ENCODE results near the gene ATP5IF1. TPM values are rescaled to one million over a fixed set of nuclear protein-coding genes. Genes with fewer than 3 reads are reported as not detected.

The ATP5IF1 gene
- total and polyA plus RNA-seq, 9 of the 15 experiments (the other 6 are each of a cell fraction or from before 2014, with no cell fraction given), result 292 to 1,422 (median 388) TPM

DNA sequence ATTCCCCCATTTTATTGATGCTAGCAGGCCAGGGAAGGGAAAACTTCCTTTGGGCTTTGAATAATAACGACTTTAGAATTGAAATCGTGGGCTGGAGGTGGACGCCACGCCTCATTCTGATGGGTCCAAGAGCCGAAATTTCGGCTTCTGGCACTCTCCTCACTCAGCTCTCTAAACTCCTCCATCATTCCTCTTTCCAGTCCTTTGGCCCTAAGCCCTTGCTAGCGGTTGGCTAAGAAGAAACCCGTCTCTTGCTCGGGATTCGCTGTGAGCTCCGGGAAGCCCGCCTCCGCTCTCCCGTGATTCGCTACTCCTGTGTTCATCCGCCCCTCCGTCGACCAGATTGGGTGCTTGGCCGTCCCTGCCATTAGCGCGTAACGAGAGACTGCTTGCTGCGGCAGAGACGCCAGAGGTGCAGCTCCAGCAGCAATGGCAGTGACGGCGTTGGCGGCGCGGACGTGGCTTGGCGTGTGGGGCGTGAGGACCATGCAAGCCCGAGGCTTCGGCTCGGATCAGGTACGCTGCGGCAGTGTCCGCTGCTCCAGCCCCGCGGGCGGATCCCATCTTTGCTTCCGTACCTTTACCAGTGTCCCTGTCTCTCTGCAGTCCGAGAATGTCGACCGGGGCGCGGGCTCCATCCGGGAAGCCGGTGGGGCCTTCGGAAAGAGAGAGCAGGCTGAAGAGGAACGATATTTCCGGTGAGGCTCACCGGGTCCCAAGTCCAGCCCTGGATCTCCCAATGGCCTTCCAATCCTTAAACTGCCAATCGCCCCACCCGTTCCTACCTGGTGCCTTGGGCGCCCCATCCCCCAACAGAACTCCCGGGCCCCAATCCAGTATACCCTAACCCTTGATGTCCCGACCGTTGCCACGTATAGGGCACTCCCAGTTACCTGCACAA, at the start of gene ATP5IF1 (continued):
- TF ChIP-seq, protein P1, sequence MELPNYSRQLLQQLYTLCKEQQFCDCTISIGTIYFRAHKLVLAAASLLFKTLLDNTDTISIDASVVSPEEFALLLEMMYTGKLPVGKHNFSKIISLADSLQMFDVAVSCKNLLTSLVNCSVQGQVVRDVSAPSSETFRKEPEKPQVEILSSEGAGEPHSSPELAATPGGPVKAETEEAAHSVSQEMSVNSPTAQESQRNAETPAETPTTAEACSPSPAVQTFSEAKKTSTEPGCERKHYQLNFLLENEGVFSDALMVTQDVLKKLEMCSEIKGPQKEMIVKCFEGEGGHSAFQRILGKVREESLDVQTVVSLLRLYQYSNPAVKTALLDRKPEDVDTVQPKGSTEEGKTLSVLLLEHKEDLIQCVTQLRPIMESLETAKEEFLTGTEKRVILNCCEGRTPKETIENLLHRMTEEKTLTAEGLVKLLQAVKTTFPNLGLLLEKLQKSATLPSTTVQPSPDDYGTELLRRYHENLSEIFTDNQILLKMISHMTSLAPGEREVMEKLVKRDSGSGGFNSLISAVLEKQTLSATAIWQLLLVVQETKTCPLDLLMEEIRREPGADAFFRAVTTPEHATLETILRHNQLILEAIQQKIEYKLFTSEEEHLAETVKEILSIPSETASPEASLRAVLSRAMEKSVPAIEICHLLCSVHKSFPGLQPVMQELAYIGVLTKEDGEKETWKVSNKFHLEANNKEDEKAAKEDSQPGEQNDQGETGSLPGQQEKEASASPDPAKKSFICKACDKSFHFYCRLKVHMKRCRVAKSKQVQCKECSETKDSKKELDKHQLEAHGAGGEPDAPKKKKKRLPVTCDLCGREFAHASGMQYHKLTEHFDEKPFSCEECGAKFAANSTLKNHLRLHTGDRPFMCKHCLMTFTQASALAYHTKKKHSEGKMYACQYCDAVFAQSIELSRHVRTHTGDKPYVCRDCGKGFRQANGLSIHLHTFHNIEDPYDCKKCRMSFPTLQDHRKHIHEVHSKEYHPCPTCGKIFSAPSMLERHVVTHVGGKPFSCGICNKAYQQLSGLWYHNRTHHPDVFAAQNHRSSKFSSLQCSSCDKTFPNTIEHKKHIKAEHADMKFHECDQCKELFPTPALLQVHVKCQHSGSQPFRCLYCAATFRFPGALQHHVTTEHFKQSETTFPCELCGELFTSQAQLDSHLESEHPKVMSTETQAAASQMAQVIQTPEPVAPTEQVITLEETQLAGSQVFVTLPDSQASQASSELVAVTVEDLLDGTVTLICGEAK (IDR thresholded peaks at IDR 0.05), result no peak
- TF ChIP-seq, protein P1 (CRISPR knock-in tag; IDR thresholded peaks at IDR 0.05), result no peak
- TF ChIP-seq JUND (IDR thresholded peaks at IDR 0.05; ENCODE audit: borderline replicate concordance, low read depth, low read length) (peak; percentile 36; the same call in 1 of the 2 replicates), JUND (tag; IDR thresholded peaks at IDR 0.05; ENCODE audit: borderline replicate concordance, low read depth, low read length) (peak; percentile 26; the same call in 1 of the 3 replicates), RAD51 (IDR thresholded peaks at IDR 0.05; ENCODE audit: borderline replicate concordance, low read depth) (no peak), FOXA1 (IDR thresholded peaks at IDR 0.05; ENCODE audit: borderline replicate concordance) (no peak), CXXC5 (CRISPR knock-in tag; IDR thresholded peaks at IDR 0.05) (peak; percentile 77), POLR3A (IDR thresholded peaks at IDR 0.05; ENCODE audit: borderline replicate concordance, extremely low read depth, insufficient read depth, insufficient read length) (no peak), RFX7 (CRISPR knock-in tag; IDR thresholded peaks at IDR 0.05) (no peak), SMAD3 (CRISPR knock-in tag; conservative IDR thresholded peaks at IDR 0.05) (no peak), ATF1 (CRISPR knock-in tag; IDR thresholded peaks at IDR 0.05) (peak; percentile 69), ATF1 (tag; IDR thresholded peaks at IDR 0.05) (peak; percentile 93), MEF2D (tag; conservative IDR thresholded peaks at IDR 0.05; ENCODE audit: low read depth) (no peak), ZNF668 (CRISPR knock-in tag; IDR thresholded peaks at IDR 0.05) (no peak), KDM4B (IDR thresholded peaks at IDR 0.05; ENCODE audit: borderline replicate concordance in 2 of 2, low read depth in 1 of 2) (0 out of 4 replicates have a peak, but pooled peaks of 1 of the 2 experiments have one; percentile 15), ZNF217 (CRISPR knock-in tag; IDR thresholded peaks at IDR 0.05) (no peak), HSF4 (CRISPR knock-in tag; IDR thresholded peaks at IDR 0.05; ENCODE audit: borderline replicate concordance) (no peak), MCM2 (IDR thresholded peaks at IDR 0.05; ENCODE audit: low read depth) (no peak)
- TF ChIP-seq, protein P2, sequence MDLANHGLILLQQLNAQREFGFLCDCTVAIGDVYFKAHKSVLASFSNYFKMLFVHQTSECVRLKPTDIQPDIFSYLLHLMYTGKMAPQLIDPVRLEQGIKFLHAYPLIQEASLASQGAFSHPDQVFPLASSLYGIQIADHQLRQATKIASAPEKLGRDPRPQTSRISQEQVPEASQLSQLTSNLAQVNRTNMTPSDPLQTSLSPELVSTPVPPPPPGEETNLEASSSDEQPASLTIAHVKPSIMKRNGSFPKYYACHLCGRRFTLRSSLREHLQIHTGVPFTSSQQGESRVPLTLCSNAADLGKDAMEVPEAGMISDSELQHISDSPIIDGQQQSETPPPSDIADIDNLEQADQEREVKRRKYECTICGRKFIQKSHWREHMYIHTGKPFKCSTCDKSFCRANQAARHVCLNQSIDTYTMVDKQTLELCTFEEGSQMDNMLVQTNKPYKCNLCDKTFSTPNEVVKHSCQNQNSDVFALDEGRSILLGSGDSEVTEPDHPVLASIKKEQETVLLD (IDR thresholded peaks at IDR 0.05), result no peak

Measured in K562 (cell line).